CD14-positive monocyte (primary cell): ENCODE data around the gene PTPRN2. TPM values are rescaled to one million over a fixed set of nuclear protein-coding genes. Genes with fewer than 3 reads are reported as not detected.

Experiments
- DNase-seq, 3 donors: peaks; one replicate each; pipeline ENCODE4 v3.0.0-alpha.2; 2011 to 2022
- H2AFZ ChIP-seq: 2 replicates; pipeline ENCODE4 v1.6.0; 2012; ENCODE audit warnings: mild to moderate bottlenecking, low read depth, low read length, inconsistent platforms; ENCODE audit not compliant: insufficient read depth, poor library complexity, severe bottlenecking
- H3K27ac ChIP-seq, 2 donors: 1 replicate in 1 of 2; 2 replicates in 1 of 2; pipeline ENCODE4 v1.5.1; 2012 to 2013; ENCODE audit warnings: low read length in 2 of 2, control low read depth in 1 of 2, inconsistent platforms in 1 of 2, low read depth in 1 of 2, mild to moderate bottlenecking in 1 of 2
- H3K27me3 ChIP-seq, 2 donors: one replicate each; pipeline versions ENCODE4 v1.6.0 to v1.6.1; 2011 to 2013; ENCODE audit warnings: low read length in 2 of 2; ENCODE audit not compliant: control insufficient read depth in 2 of 2, insufficient read depth in 2 of 2
- H3K36me3 ChIP-seq, 2 donors: replicated peaks in 1 of 2; 1 replicate in 1 of 2; 2 replicates in 1 of 2; pipeline versions ENCODE4 v1.5.1 to v1.6.1; 2012 to 2013; ENCODE audit warnings: low read length in 2 of 2, control low read depth in 1 of 2, inconsistent platforms in 1 of 2, mild to moderate bottlenecking in 1 of 2; ENCODE audit not compliant: insufficient read depth in 2 of 2, control insufficient read depth in 1 of 2
- H3K4me1 ChIP-seq, 2 donors: 1 replicate in 1 of 2; 2 replicates in 1 of 2; pipeline versions ENCODE4 v1.5.1 to v1.6.1; 2012 to 2013; ENCODE audit warnings: low read length in 2 of 2, control low read depth in 1 of 2, inconsistent platforms in 1 of 2, mild to moderate bottlenecking in 1 of 2, moderate library complexity in 1 of 2; ENCODE audit not compliant: insufficient read depth in 2 of 2, control insufficient read depth in 1 of 2
- H3K4me2 ChIP-seq: replicated peaks from 2 replicates; pipeline ENCODE3; 2012; ENCODE audit warnings: low read length, moderate library complexity, mild to moderate bottlenecking; ENCODE audit not compliant: poor library complexity, severe bottlenecking; ENCODE audit errors: extremely low read depth
- H3K4me3 ChIP-seq, 3 experiments: fragments of 200-600 bp in 1 of 3; sonication (generic) in 1 of 3; replicated peaks in 1 of 3; 1 replicate in 2 of 3; 2 replicates in 1 of 3; pipeline ENCODE4 v1.5.1; 2011 to 2013; ENCODE audit warnings: low read length in 3 of 3, mild to moderate bottlenecking in 3 of 3, control low read depth in 2 of 3, low read depth in 2 of 3, inconsistent platforms in 1 of 3, moderate library complexity in 1 of 3
- H3K79me2 ChIP-seq: 2 replicates; pipeline ENCODE4 v1.6.0; 2012; ENCODE audit warnings: mild to moderate bottlenecking, control low read depth, inconsistent platforms, low read length, moderate library complexity; ENCODE audit not compliant: insufficient read depth
- H3K9ac ChIP-seq: 2 replicates; pipeline ENCODE4 v1.6.0; 2017; ENCODE audit warnings: low read length, mild to moderate bottlenecking; ENCODE audit not compliant: insufficient read depth, poor library complexity, severe bottlenecking
- H3K9me3 ChIP-seq, 2 donors: replicated peaks in 1 of 2; 1 replicate in 1 of 2; 2 replicates in 1 of 2; pipeline versions ENCODE4 v1.5.1 to v1.6.1; 2012 to 2013; ENCODE audit warnings: low read length in 2 of 2, control low read depth in 1 of 2; ENCODE audit not compliant: control insufficient read depth in 1 of 2, insufficient read depth in 1 of 2
- H4K20me1 ChIP-seq: 2 replicates; pipeline ENCODE4 v1.6.0; 2012; ENCODE audit warnings: mild to moderate bottlenecking, low read length, control low read depth, moderate library complexity; ENCODE audit not compliant: insufficient read depth
- H3K27ac Mint-ChIP-seq, 7 donors: one replicate each; pipeline ENCODE4 v1.8.0; 2020; ENCODE audit warnings: mild to moderate bottlenecking in 7 of 7, mixed read lengths in 7 of 7, moderate library complexity in 6 of 7, inconsistent platforms in 2 of 7
- H3K27me3 Mint-ChIP-seq, 3 donors: one replicate each; pipeline ENCODE4 v1.8.0; 2021 to 2022; ENCODE audit warnings: low read depth in 3 of 3, mild to moderate bottlenecking in 3 of 3, mixed read lengths in 3 of 3, moderate library complexity in 3 of 3, inconsistent platforms in 1 of 3
- H3K36me3 Mint-ChIP-seq, 2 donors: one replicate each; pipeline ENCODE4 v1.8.0; 2020; ENCODE audit warnings: mixed read lengths in 2 of 2, inconsistent platforms in 1 of 2, mild to moderate bottlenecking in 1 of 2
- H3K4me1 Mint-ChIP-seq: one replicate; pipeline ENCODE4 v1.8.0; 2020; ENCODE audit warnings: mild to moderate bottlenecking, mixed read lengths
- H3K4me3 Mint-ChIP-seq, 2 donors: one replicate each; pipeline ENCODE4 v1.8.0; 2020; ENCODE audit warnings: mild to moderate bottlenecking in 2 of 2, mixed read lengths in 2 of 2, moderate library complexity in 1 of 2
- H3K9me3 Mint-ChIP-seq, 7 donors: one replicate each; pipeline ENCODE4 v1.8.0; 2020 to 2022; ENCODE audit warnings: mixed read lengths in 7 of 7, mild to moderate bottlenecking in 6 of 7, moderate library complexity in 6 of 7, inconsistent platforms in 2 of 7
- WGBS: methylation state at CpG from one replicate; pipeline ENCODE4 v1.1.5; 2013; ENCODE audit warnings: missing lambda C conversion rate; ENCODE audit not compliant: insufficient coverage; 5-methylcytosine and 5-hydroxymethylcytosine counted together
- intact Hi-C, 2 donors: fragments of 100-400 bp; cut with micrococcal nuclease; formaldehyde crosslinking; loops; one replicate each; pipeline versions ENCODE4 v1.15.0 to v1.15.1; 2023
- polyA plus RNA-seq, 3 donors: library from polyadenylated mRNA; depleted of rRNA in 1 of 3; unstranded in 2 of 3; stranded (reverse) in 1 of 3; fragments of 300-500 nt in 2 of 3; fragments of >200 nt in 1 of 3; fragmentation: Illumina TruSeq in 2 of 3; gene quantifications; 1 replicate in 2 of 3; 2 replicates in 1 of 3; pipeline ENCODE4 v1.2.3, GENCODE V29; 2012 to 2021
- TF ChIP-seq, protein P1 (sequence below): fragments of 200-600 bp; IDR thresholded peaks from one replicate; pipeline ENCODE4 v1.8.0; 2022; ENCODE audit warnings: antibody characterized with exemption, mild to moderate bottlenecking

PTPRN2 gene
- polyA plus RNA-seq, 3 donors: 0.25 to 1.4 (median 0.97) TPM

DNA sequence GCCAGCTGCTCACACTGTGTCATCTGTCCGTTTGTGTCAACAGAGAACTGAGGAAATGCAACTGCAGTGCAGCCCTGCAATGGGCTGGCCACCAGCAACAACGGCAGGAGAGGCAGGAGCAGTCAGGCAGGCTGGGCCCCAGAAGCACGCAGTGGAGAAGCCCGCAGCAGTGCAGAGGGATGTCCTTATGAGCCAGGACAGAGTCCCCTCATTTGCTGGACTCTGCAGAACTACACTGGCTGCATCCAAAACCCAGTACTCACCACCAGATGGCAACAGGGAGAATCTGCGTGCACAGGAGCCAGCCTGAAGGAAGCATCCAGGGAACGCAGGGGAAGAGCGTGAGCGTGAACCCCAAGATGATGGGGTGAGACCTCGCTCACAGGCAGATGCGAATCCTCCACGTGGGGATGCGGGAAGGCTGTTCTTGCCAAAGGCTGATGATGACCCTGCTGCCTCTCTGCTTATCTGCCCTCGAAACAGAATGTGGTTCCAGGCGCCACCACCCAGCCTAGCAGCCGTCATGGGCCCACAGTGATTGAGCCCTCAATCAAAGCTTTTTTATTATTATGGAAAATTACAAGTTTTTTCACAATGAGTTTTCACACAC lies 232.1 kb downstream of the PTPRN2 start:
- WGBS: 78% methylated on average over 13 of the region's 15 CpGs
- Histone ChIP-seq H3K36me3 (no peaks in the 10 kb centered on the region), H3K79me2 (no peaks in the 10 kb centered on the region), H3K4me1 (no peaks in the 10 kb centered on the region), H3K9me3 (no peaks in the 10 kb centered on the region), H3K27ac (no peak overlapping the region), H2AFZ (no peak overlapping the region), H4K20me1 (no peaks in the 10 kb centered on the region), H3K9ac (no peak overlapping the region), H3K4me3 (no peak overlapping the region), H3K4me2 (no peak overlapping the region), H3K27me3 (no peaks in the 10 kb centered on the region)
- Mint-ChIP-seq H3K4me1 (no peaks in the 10 kb centered on the region), H3K36me3 (no peaks in the 10 kb centered on the region), H3K27ac (no peak overlapping the region), H3K4me3 (no peak overlapping the region), H3K9me3 (peaks cover 0 to 11% (median 6%) of the 10 kb centered on the region in 7 donors), H3K27me3 (peaks cover 0 to 7% (median 5%) of the 10 kb centered on the region in 3 donors)
- TF ChIP-seq, protein P1, sequence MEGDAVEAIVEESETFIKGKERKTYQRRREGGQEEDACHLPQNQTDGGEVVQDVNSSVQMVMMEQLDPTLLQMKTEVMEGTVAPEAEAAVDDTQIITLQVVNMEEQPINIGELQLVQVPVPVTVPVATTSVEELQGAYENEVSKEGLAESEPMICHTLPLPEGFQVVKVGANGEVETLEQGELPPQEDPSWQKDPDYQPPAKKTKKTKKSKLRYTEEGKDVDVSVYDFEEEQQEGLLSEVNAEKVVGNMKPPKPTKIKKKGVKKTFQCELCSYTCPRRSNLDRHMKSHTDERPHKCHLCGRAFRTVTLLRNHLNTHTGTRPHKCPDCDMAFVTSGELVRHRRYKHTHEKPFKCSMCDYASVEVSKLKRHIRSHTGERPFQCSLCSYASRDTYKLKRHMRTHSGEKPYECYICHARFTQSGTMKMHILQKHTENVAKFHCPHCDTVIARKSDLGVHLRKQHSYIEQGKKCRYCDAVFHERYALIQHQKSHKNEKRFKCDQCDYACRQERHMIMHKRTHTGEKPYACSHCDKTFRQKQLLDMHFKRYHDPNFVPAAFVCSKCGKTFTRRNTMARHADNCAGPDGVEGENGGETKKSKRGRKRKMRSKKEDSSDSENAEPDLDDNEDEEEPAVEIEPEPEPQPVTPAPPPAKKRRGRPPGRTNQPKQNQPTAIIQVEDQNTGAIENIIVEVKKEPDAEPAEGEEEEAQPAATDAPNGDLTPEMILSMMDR: no peak
- intact Hi-C loops: no loop called here
- no peak for DNase-seq

- 73% methylated on average over 2 of the region's 3 CpGs for WGBS
- H3K9ac ChIP-seq: no peak overlapping the region
- intact Hi-C loops: no loop called here
- no peak overlapping the region for H3K27ac ChIP-seq
- H2AFZ ChIP-seq: no peak overlapping the region
- Mint-ChIP-seq H3K4me1 (no peaks in the 10 kb centered on the region), H3K27ac (no peak overlapping the region), H3K9me3 (peaks cover 0 to 11% (median 6%) of the 10 kb centered on the region in 7 donors), H3K4me3 (no peak overlapping the region), H3K36me3 (no peaks in the 10 kb centered on the region), H3K27me3 (peaks cover 0 to 7% (median 5%) of the 10 kb centered on the region in 3 donors)
- no peaks in the 10 kb centered on the region for H3K27me3 ChIP-seq
- H3K9me3 ChIP-seq: no peaks in the 10 kb centered on the region
- DNase-seq: no peak
- H4K20me1 ChIP-seq: no peaks in the 10 kb centered on the region
- no peak overlapping the region for H3K4me2 ChIP-seq
- TF ChIP-seq, protein P1: no peak
- no peaks in the 10 kb centered on the region for H3K4me1 ChIP-seq
- no peaks in the 10 kb centered on the region for H3K36me3 ChIP-seq
- no peaks in the 10 kb centered on the region for H3K79me2 ChIP-seq
- no peak overlapping the region for H3K4me3 ChIP-seq
Measured at GRCh38 chr7:158354861-158355260, 232.8 kb downstream of the PTPRN2 start.
